ENCODE results near the gene RAB14. TPM values are rescaled to one million over a fixed set of nuclear protein-coding genes. Genes with fewer than 3 reads are reported as not detected.
"Not testable (repeated sequence)": the region's sequence is repeated elsewhere in the genome, so short reads cannot be mapped to it uniquely, and the experiment has no call there.

RAB14 gene
- polyA plus RNA-seq, 1 donor from 2014 or later: 94.5 TPM

DNA sequence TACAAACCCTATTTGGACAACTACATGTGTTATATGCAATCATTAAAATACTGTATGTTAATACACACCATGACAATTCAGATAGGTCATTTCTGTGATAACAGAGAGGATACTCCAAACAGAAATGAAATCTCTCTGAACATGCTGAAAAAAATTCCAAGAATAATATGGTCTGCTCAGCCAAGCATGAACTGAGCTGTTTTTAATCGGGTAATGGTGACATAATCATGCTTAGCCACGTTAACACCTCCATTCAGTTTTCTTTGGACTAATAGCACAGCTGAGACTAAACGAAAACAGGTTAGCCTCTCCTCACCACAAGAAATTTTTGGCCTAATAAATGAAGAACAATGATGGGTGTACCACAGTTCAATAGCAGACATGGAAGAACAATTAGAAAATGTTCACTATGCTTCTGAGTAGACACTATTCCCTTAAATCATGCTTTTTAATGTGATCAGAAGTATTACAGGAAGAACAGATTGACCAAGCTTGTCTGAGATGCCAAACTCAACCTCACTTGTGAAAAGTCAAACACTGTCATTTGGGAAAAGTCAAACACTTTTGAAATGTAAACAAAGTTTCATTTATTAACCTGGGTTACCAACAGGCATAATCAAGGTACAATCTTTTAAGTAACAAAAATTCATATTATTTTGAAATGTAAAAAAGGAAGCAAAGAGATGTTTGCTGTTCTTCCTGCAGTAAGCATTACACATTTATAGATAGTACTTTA lies 19.4 kb downstream of the RAB14 start:
- H3F3A ChIP-seq (ENCODE audit: insufficient read depth, low read length, poor library complexity, severe bottlenecking): no peaks in the 10 kb centered on the region
- H3K79me2 ChIP-seq (replicated peaks; ENCODE audit: insufficient read depth, low read length): peaks cover 22% of the 10 kb centered on the region
- H2AFZ ChIP-seq (ENCODE audit: low read depth, low read length): no peak overlapping the region
- no peak for TF ChIP-seq TAF1 (IDR thresholded peaks at IDR 0.05; ENCODE audit: low read depth)
- TF ChIP-seq, protein P1, sequence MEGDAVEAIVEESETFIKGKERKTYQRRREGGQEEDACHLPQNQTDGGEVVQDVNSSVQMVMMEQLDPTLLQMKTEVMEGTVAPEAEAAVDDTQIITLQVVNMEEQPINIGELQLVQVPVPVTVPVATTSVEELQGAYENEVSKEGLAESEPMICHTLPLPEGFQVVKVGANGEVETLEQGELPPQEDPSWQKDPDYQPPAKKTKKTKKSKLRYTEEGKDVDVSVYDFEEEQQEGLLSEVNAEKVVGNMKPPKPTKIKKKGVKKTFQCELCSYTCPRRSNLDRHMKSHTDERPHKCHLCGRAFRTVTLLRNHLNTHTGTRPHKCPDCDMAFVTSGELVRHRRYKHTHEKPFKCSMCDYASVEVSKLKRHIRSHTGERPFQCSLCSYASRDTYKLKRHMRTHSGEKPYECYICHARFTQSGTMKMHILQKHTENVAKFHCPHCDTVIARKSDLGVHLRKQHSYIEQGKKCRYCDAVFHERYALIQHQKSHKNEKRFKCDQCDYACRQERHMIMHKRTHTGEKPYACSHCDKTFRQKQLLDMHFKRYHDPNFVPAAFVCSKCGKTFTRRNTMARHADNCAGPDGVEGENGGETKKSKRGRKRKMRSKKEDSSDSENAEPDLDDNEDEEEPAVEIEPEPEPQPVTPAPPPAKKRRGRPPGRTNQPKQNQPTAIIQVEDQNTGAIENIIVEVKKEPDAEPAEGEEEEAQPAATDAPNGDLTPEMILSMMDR (IDR thresholded peaks at IDR 0.05; ENCODE audit: poor library complexity, severe bottlenecking): no peak
- no peak for TF ChIP-seq EP300 (conservative IDR thresholded peaks at IDR 0.05; ENCODE audit: poor library complexity, severe bottlenecking)
- TF ChIP-seq, protein P2, sequence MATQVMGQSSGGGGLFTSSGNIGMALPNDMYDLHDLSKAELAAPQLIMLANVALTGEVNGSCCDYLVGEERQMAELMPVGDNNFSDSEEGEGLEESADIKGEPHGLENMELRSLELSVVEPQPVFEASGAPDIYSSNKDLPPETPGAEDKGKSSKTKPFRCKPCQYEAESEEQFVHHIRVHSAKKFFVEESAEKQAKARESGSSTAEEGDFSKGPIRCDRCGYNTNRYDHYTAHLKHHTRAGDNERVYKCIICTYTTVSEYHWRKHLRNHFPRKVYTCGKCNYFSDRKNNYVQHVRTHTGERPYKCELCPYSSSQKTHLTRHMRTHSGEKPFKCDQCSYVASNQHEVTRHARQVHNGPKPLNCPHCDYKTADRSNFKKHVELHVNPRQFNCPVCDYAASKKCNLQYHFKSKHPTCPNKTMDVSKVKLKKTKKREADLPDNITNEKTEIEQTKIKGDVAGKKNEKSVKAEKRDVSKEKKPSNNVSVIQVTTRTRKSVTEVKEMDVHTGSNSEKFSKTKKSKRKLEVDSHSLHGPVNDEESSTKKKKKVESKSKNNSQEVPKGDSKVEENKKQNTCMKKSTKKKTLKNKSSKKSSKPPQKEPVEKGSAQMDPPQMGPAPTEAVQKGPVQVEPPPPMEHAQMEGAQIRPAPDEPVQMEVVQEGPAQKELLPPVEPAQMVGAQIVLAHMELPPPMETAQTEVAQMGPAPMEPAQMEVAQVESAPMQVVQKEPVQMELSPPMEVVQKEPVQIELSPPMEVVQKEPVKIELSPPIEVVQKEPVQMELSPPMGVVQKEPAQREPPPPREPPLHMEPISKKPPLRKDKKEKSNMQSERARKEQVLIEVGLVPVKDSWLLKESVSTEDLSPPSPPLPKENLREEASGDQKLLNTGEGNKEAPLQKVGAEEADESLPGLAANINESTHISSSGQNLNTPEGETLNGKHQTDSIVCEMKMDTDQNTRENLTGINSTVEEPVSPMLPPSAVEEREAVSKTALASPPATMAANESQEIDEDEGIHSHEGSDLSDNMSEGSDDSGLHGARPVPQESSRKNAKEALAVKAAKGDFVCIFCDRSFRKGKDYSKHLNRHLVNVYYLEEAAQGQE (IDR thresholded peaks at IDR 0.05; ENCODE audit: borderline replicate concordance): no peak
- no peak for TF ChIP-seq RAD21 (conservative IDR thresholded peaks at IDR 0.05)
- no peak for TF ChIP-seq POLR2AphosphoS5 (IDR thresholded peaks at IDR 0.05)
- no peak for TF ChIP-seq MXI1 (conservative IDR thresholded peaks at IDR 0.05; ENCODE audit: poor library complexity, severe bottlenecking)
- no peak for TF ChIP-seq EZH2 (IDR thresholded peaks at IDR 0.05; ENCODE audit: borderline replicate concordance, insufficient read depth, low read length, poor library complexity, severe bottlenecking)
- no peak for TF ChIP-seq SMC3 (conservative IDR thresholded peaks at IDR 0.05; ENCODE audit: poor library complexity)
- H3K9ac ChIP-seq (ENCODE audit: low read length): no peak overlapping the region
- H3K9me3 ChIP-seq (ENCODE audit: low read length): no peaks in the 10 kb centered on the region
- H3K4me2 ChIP-seq (ENCODE audit: low read length): no peak overlapping the region
- H3K9me2 ChIP-seq (ENCODE audit: insufficient read depth, low read length): no peaks in the 10 kb centered on the region
- peaks cover 10% of the 10 kb centered on the region for H3K36me3 ChIP-seq (ENCODE audit: insufficient read depth, low read length)
- no peaks in the 10 kb centered on the region for H3K27me3 ChIP-seq (ENCODE audit: insufficient read depth, low read depth, low read length)
- no peaks in the 10 kb centered on the region for H4K20me1 ChIP-seq (ENCODE audit: insufficient read depth)
- no peak overlapping the region for H3K27ac ChIP-seq (ENCODE audit: low read length)
- H3K4me3 ChIP-seq (ENCODE audit: low read length): no peak overlapping the region

DNA sequence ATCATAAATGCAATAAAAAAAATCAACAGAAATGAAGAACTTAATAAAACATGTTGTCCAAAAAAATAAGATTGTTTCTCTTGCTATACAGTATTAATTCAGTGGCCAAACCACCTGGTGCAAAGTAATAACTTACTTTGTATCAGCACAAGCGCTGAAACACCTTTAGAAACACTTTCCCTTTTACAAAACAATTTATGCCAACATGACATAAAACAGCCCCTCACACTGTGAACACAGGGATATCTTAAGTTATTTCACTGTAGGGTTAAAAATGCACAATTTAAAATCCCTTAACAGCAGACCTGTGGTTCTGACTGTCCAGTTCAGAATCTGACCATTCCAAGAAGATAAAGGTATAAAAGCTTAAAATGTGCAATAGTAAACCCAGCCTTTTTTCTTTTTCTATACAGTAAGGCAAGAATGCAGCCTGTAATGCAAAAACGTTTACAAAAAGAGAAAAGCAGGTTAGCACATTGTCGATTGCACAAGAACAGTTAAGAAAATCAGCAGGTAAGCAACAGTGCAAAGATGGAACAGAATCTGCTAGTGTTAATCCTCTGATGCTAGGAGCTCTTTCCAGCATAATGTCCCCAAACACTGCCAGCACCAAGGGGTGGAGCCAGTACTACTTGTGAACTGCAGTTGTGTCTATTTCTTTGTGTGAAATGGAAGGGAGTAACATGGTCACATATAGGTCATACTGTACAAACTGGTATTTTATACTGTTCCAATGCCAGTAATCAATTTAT lies 21.6 kb downstream of the RAB14 start:
- Histone ChIP-seq H3K27me3 (ENCODE audit: insufficient read depth, low read depth, low read length) (no peaks in the 10 kb centered on the region), H2AFZ (ENCODE audit: low read depth, low read length) (no peak overlapping the region), H3K4me3 (ENCODE audit: low read length) (no peak overlapping the region), H3K27ac (ENCODE audit: low read length) (no peak overlapping the region), H3K9me2 (ENCODE audit: insufficient read depth, low read length) (no peaks in the 10 kb centered on the region), H3K4me2 (ENCODE audit: low read length) (no peak overlapping the region), H3K36me3 (ENCODE audit: insufficient read depth, low read length) (peaks cover 8% of the 10 kb centered on the region), H4K20me1 (ENCODE audit: insufficient read depth) (no peaks in the 10 kb centered on the region), H3K9ac (ENCODE audit: low read length) (no peak overlapping the region), H3K79me2 (replicated peaks; ENCODE audit: insufficient read depth, low read length) (peaks cover 4% of the 10 kb centered on the region), H3K9me3 (ENCODE audit: low read length) (no peaks in the 10 kb centered on the region), H3F3A (ENCODE audit: insufficient read depth, low read length, poor library complexity, severe bottlenecking) (no peaks in the 10 kb centered on the region)
- no peak for TF ChIP-seq TAF1 (IDR thresholded peaks at IDR 0.05; ENCODE audit: low read depth)
- no peak for TF ChIP-seq SMC3 (conservative IDR thresholded peaks at IDR 0.05; ENCODE audit: poor library complexity)
- TF ChIP-seq EP300 (conservative IDR thresholded peaks at IDR 0.05; ENCODE audit: poor library complexity, severe bottlenecking): no peak
- TF ChIP-seq, protein P1 (IDR thresholded peaks at IDR 0.05; ENCODE audit: poor library complexity, severe bottlenecking): no peak

DNA sequence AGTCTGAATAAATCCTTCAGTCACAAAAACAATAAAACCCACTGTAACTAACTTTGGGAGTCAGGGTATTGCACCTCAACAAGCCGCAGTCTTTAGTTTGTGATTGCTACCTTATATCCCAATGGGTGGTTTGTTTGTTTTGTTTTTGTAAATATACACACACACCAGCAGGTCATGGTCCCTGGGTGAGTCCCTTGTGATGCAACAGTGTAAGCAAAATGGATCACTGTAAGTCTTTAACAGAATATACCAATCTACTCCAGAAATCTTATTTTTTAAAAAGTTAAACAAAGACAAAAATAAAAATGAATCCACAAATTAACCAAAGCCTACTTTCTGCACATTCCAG lies 22.3 kb downstream of the RAB14 start:
- not testable (repeated sequence) for H3K36me3 ChIP-seq (ENCODE audit: insufficient read depth, low read length); H4K20me1 ChIP-seq (ENCODE audit: insufficient read depth)

More for the DNA sequence above, 22.3 kb downstream of the RAB14 start:
- H3K27me3 ChIP-seq (ENCODE audit: insufficient read depth, low read depth, low read length); H3K27ac ChIP-seq (ENCODE audit: low read length); H3K9me3 ChIP-seq (ENCODE audit: low read length); H3K79me2 ChIP-seq (replicated peaks; ENCODE audit: insufficient read depth, low read length); H3K9me2 ChIP-seq (ENCODE audit: insufficient read depth, low read length); H3K9ac ChIP-seq (ENCODE audit: low read length); H3F3A ChIP-seq (ENCODE audit: insufficient read depth, low read length, poor library complexity, severe bottlenecking); H2AFZ ChIP-seq (ENCODE audit: low read depth, low read length); H3K4me3 ChIP-seq (ENCODE audit: low read length); H3K4me2 ChIP-seq (ENCODE audit: low read length): not testable (repeated sequence)
